GM12878 (cell line): ENCODE measurements around the gene KRIT1. TPM values are rescaled to one million over a fixed set of nuclear protein-coding genes. Genes with fewer than 3 reads are reported as not detected.

Experiments
- ATAC-seq: fragments of 200-7000 bp; cut with Tn5 transposase; 3 replicates; pipeline ENCODE4 v1.9.1; 2020; ENCODE audit warnings: mild to moderate bottlenecking, moderate library complexity
- BruUV-seq: library from RNA; stranded (reverse); fragments of 400-500 nt; replicated peaks from 2 replicates; lab custom pipeline; 2021; lab: Mats Ljungman, UMichigan
- CTCF ChIA-PET: fragments of 300-600 bp; sonication (Branson Sonifier 250); formaldehyde crosslinking; extraction: SDS; loops from one replicate; lab custom pipeline; 2021; ENCODE audit warnings: inconsistent platforms; lab: Yijun Ruan, JAX
- POLR2A ChIA-PET: fragments of 350-600 bp; formaldehyde crosslinking; extraction: SDS; loops from one replicate; lab custom pipeline; 2021; ENCODE audit warnings: inconsistent platforms; lab: Charles Lee
- RAD21 ChIA-PET: fragments of 300-600 bp; sonication (Branson Sonifier 250); formaldehyde crosslinking; loops from one replicate; lab custom pipeline; 2023; ENCODE audit warnings: antibody characterized with exemption; ENCODE audit not compliant: unreplicated experiment; lab: Charles Lee
- SMC1A ChIA-PET: fragments of 300-600 bp; sonication (Branson Sonifier 250); formaldehyde crosslinking; loops from one replicate; lab custom pipeline; 2023; ENCODE audit not compliant: unreplicated experiment, uncharacterized antibody; lab: Charles Lee
- DNase-seq: peaks from one replicate; pipeline ENCODE4 v3.0.0-alpha.2; 2011; ENCODE audit warnings: low read depth, low spot score
- FAIRE-seq: peaks from 3 replicates; lab custom pipeline; 2011; peaks lifted over from hg19 to GRCh38; lab: Jason Lieb, UNC
- H2AFZ ChIP-seq: 2 replicates; pipeline ENCODE4 v1.6.0; 2011; ENCODE audit warnings: low read depth, low read length, control low read depth; ENCODE audit not compliant: control insufficient read depth
- H3K27ac ChIP-seq: 2 replicates; pipeline ENCODE4 v1.5.1; 2011; ENCODE audit warnings: control low read depth; ENCODE audit not compliant: control insufficient read depth, insufficient read depth
- H3K27me3 ChIP-seq, 2 experiments: replicated peaks in 1 of 2; 2 replicates each; pipeline versions ENCODE4 v1.6.0 to v1.6.1; 2011; ENCODE audit warnings: low read length in 1 of 2; ENCODE audit not compliant: control insufficient read depth in 2 of 2, insufficient read depth in 2 of 2
- H3K36me3 ChIP-seq, 2 experiments: 2 replicates each; pipeline ENCODE4 v1.5.1; 2011; ENCODE audit warnings: low read length in 1 of 2; ENCODE audit not compliant: control insufficient read depth in 2 of 2, insufficient read depth in 2 of 2
- H3K4me1 ChIP-seq: 2 replicates; pipeline ENCODE4 v1.6.1; 2011; ENCODE audit warnings: mild to moderate bottlenecking, low read length, moderate library complexity, mixed read lengths; ENCODE audit not compliant: control insufficient read depth, insufficient read depth
- H3K4me2 ChIP-seq: 2 replicates; pipeline ENCODE4 v1.6.0; 2011; ENCODE audit warnings: control low read depth; ENCODE audit not compliant: control insufficient read depth, insufficient read depth
- H3K4me3 ChIP-seq: fragments of 200-600 bp; sonication (generic); 2 replicates; pipeline ENCODE4 v1.5.1; 2016
- H3K79me2 ChIP-seq: 2 replicates; pipeline ENCODE4 v1.6.0; 2011; ENCODE audit warnings: low read length; ENCODE audit not compliant: control insufficient read depth, insufficient read depth
- H3K9ac ChIP-seq: 2 replicates; pipeline ENCODE4 v1.8.0; 2011; ENCODE audit warnings: low read length, control low read depth, mixed read lengths; ENCODE audit not compliant: control insufficient read depth, insufficient read depth
- H3K9me3 ChIP-seq: replicated peaks from 3 replicates; pipeline ENCODE4 v1.5.1; 2011; ENCODE audit warnings: mild to moderate bottlenecking, low read length; ENCODE audit not compliant: control insufficient read depth, insufficient read depth
- H4K20me1 ChIP-seq: 2 replicates; pipeline ENCODE4 v1.6.0; 2011; ENCODE audit not compliant: control insufficient read depth, insufficient read depth
- BCL3 ChIP-seq: IDR thresholded peaks from 2 replicates; pipeline ENCODE4 v1.6.1; 2011; ENCODE audit warnings: borderline replicate concordance, low read depth, mild to moderate bottlenecking, moderate library complexity, low read length; ENCODE audit not compliant: insufficient read depth, poor library complexity, severe bottlenecking
- BRCA1 ChIP-seq: IDR thresholded peaks from 2 replicates; pipeline ENCODE4 v1.6.1; 2011; ENCODE audit warnings: low read depth, low read length, improper control_type of control experiment
- CHD2 ChIP-seq: IDR thresholded peaks from 2 replicates; pipeline ENCODE4 v1.6.1; 2011; ENCODE audit warnings: low read depth, low read length, improper control_type of control experiment, borderline replicate concordance
- E4F1 ChIP-seq: fragments of 450-650 bp; IDR thresholded peaks from 2 replicates; pipeline ENCODE4 v1.6.1; 2018; ENCODE audit warnings: borderline replicate concordance, mild to moderate bottlenecking; ENCODE audit not compliant: partially characterized antibody
- LARP7 ChIP-seq: fragments of 450-650 bp; IDR thresholded peaks from 2 replicates; pipeline ENCODE4 v1.6.1; 2017; ENCODE audit warnings: mild to moderate bottlenecking
- MAX ChIP-seq: IDR thresholded peaks from 2 replicates; pipeline ENCODE4 v1.6.1; 2012; ENCODE audit warnings: low read depth, low read length, improper control_type of control experiment
- MXI1 ChIP-seq: fragments of 150-350 bp; IDR thresholded peaks from 2 replicates; pipeline ENCODE4 v1.6.1; 2011; ENCODE audit warnings: low read depth, mild to moderate bottlenecking, inconsistent platforms, low read length, improper control_type of control experiment
- NR2C1 ChIP-seq: fragments of 450-650 bp; IDR thresholded peaks from 2 replicates; pipeline ENCODE4 v1.6.1; 2017; ENCODE audit warnings: antibody characterized with exemption, mild to moderate bottlenecking, moderate library complexity
- PAX5 ChIP-seq: IDR thresholded peaks from 2 replicates; pipeline ENCODE4 v1.6.1; 2011; ENCODE audit warnings: low read depth, low read length, borderline replicate concordance
- RELA ChIP-seq: fragments of 450-650 bp; IDR thresholded peaks from 2 replicates; pipeline ENCODE4 v1.8.0; 2014; ENCODE audit warnings: borderline replicate concordance; ENCODE audit not compliant: partially characterized antibody
- RFX5 ChIP-seq: IDR thresholded peaks from 2 replicates; pipeline ENCODE4 v1.6.1; 2011; ENCODE audit warnings: low read depth, low read length, improper control_type of control experiment
- SP1 ChIP-seq: IDR thresholded peaks from one replicate; pipeline ENCODE4 v1.6.1; 2011; ENCODE audit warnings: low read depth, low read length
- TCF3 ChIP-seq: IDR thresholded peaks from 2 replicates; pipeline ENCODE4 v1.6.1; 2012; ENCODE audit warnings: low read depth, mild to moderate bottlenecking, low read length, borderline replicate concordance; ENCODE audit not compliant: insufficient read depth
- TCF7 ChIP-seq: IDR thresholded peaks from 2 replicates; pipeline ENCODE4 v1.6.1; 2014; ENCODE audit warnings: antibody characterized with exemption, borderline replicate concordance
- ZNF274 ChIP-seq: IDR thresholded peaks from one replicate; pipeline ENCODE4 v1.8.0; 2011; ENCODE audit not compliant: insufficient read length, insufficient read depth
- WGBS: methylation state at CpG from one replicate; pipeline ENCODE4 v1.1.6; 2016; ENCODE audit warnings: low lambda C conversion rate; ENCODE audit not compliant: insufficient replicate concordance, insufficient coverage; ENCODE audit errors: missing lambda C conversion rate; 5-methylcytosine and 5-hydroxymethylcytosine counted together
- in situ Hi-C: fragments of 300-500 bp; cut with MboI; formaldehyde crosslinking; loops from 9 replicates; pipeline ENCODE4 v1.14.3; 2018; ENCODE audit warnings: mixed read lengths
- intact Hi-C: fragments of 100-400 bp; cut with micrococcal nuclease; formaldehyde crosslinking; loops from one replicate; pipeline ENCODE4 v1.14.2; 2022; ENCODE audit not compliant: unreplicated experiment
- polyA plus RNA-seq, 11 experiments: library from polyadenylated mRNA; depleted of rRNA in 4 of 11; unstranded in 6 of 11; stranded (reverse) in 5 of 11; fragments of >200 nt; fragmentation: Nextera tagmentation in 4 of 11; fragmentation: Illumina TruSeq in 1 of 11; extraction: Ambion mirVana in 4 of 11; extraction: Trizol in 1 of 11; gene quantifications; 1 replicate in 1 of 11; 2 replicates in 10 of 11; pipeline versions ENCODE4 v1.2.1 to v1.2.3, GENCODE V29; 2011 to 2016; ENCODE audit warnings: inconsistent platforms in 2 of 11, missing spikeins in 2 of 11, low read depth in 1 of 11
- total RNA-seq, 4 experiments: library from RNA; depleted of rRNA in 3 of 4; stranded (reverse); fragments of >200 nt in 3 of 4; fragmentation: Illumina TruSeq in 1 of 4; extraction: Trizol in 1 of 4; gene quantifications; 2 replicates each; pipeline versions ENCODE4 v1.2.1 to v1.2.3, GENCODE V29; 2013 to 2021

The KRIT1 gene
- total and polyA plus RNA-seq, 10 of the 15 experiments (the other 5 are each of a cell fraction or from before 2014, with no cell fraction given) = 12.0 to 60.1 (median 27.0) TPM

- TF ChIP-seq MAX (no peak), CHD2 (no peak), ZNF274 (no peak), RELA (no peak), BRCA1 (no peak)
Measured at GRCh38 chr7:92228100-92228499, 17.6 kb downstream of the KRIT1 start (continued).

- H2AFZ ChIP-seq = no peak overlapping the region
- FAIRE-seq (no peak), ATAC-seq (no peak), DNase-seq (no peak)
- in situ Hi-C loops (no loop called here), intact Hi-C loops (no loop called here)
- no peaks in the 10 kb centered on the region for H3K79me2 ChIP-seq
- H3K4me1 ChIP-seq = no peaks in the 10 kb centered on the region
- no peaks in the 10 kb centered on the region for H4K20me1 ChIP-seq
- peaks cover 0 to 11% of the 10 kb centered on the region in 2 experiments; a peak in 1 of 4 replicates for H3K36me3 ChIP-seq
- no peak overlapping the region for H3K9ac ChIP-seq
- no peaks in the 10 kb centered on the region for H3K9me3 ChIP-seq
- no peak overlapping the region for H3K4me2 ChIP-seq
- ChIA-PET CTCF (no interaction called here), SMC1A (interaction anchor here (1.0 kb wide), 1 partner anchor 21 kb away, joined by 4 read pairs; no protein-coding TSS in a partner anchor), RAD21 (no interaction called here), POLR2A (no interaction called here)
- no peak for TF ChIP-seq NR2C1
- TF ChIP-seq E4F1 = no peak
- TF ChIP-seq TCF7 = no peak
- no peak for TF ChIP-seq TCF3
- no peak for TF ChIP-seq RFX5
- no peak for TF ChIP-seq SP1
- TF ChIP-seq LARP7 = no peak
- no peak for TF ChIP-seq BCL3
- TF ChIP-seq MXI1 = no peak
- TF ChIP-seq PAX5 = no peak
- no TSS peak for BruUV-seq
- H3K27ac ChIP-seq = no peak overlapping the region
- no peak overlapping the region for H3K4me3 ChIP-seq
- H3K27me3 ChIP-seq = no peaks in the 10 kb centered on the region
- WGBS = 73% methylated on average over 4 of the region's 4 CpGs
Measured at GRCh38 chr7:92226981-92227380, 18.7 kb downstream of the KRIT1 start.
